Measurements from ENCODE around the gene IGSF10. TPM values are rescaled to one million over a fixed set of nuclear protein-coding genes. Genes with fewer than 3 reads are reported as not detected.

Gene IGSF10
- total RNA-seq, 1 experiment from 2014 or later: 0.15 TPM

DNA sequence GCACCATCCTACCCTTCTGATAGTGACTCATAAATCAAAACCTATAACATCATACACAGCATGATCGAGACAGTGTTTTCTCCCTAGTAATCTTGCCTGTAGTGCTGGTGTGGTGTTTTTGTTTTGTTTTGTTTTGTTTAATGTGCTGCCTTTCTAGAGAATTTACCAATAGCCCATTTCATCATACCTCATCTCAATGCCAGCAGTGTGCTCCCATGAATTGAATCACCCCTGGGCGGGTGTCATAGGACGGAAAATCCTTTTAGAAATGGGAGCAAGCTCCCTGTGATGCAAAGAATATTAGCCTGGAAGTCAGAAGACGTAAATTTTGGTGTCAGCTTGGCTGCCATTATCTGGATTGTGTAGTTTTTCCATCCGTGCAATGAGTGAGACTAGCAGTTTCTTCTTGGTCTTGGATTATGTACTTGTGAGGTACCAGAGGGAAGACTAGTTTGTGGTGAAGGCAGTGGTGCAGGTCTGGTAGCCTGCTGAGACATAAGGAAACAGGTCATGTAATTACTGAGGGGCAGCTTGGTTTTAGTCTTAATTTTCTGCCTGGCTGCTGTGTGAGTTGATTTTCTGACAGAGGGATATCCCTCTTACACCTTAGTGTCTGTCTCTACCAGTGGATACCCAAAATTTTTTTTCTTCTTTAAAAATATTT is 29.9 kb downstream of the IGSF10 start:
- DNase-seq (ENCODE audit: extremely low read depth, low read depth): no peak

DNA sequence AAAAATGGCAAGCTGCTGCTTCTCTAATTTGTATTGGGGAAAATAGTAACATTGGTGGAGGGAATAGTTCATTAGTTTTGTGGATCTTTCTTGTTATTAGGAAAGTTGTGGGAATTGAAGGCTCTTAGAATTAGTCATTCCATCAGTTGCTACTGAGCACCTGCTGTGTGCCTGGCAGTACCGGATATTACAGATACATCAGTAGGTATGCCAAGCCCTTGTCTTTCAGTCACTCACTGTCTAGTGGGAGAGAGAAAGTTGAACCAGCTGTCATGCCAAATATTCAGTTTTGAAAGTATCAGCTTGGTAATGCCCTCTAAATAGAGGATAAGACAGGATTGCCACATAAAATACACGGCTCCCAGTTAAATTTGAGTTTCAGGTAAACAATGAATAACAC is 32.5 kb downstream of the IGSF10 start:
- no peak for DNase-seq (ENCODE audit: extremely low read depth, low read depth)

DNA sequence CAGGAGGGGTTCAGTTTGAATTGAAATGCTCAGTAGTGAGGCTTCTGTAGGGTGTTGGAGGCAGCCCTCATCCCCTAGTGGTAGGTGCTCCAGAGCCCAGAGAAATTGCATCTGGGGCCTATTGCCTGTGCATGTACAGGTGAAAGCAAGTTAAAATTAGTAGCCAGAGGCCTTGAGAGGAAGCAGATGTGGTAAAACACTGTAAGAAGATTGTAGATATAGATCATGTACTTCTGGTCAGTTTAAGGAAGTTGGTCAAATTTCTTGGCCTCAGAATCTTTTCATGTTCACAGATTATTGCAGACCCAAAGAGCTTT is 34.6 kb downstream of the IGSF10 start:
- no peak for DNase-seq (ENCODE audit: extremely low read depth, low read depth)

DNA sequence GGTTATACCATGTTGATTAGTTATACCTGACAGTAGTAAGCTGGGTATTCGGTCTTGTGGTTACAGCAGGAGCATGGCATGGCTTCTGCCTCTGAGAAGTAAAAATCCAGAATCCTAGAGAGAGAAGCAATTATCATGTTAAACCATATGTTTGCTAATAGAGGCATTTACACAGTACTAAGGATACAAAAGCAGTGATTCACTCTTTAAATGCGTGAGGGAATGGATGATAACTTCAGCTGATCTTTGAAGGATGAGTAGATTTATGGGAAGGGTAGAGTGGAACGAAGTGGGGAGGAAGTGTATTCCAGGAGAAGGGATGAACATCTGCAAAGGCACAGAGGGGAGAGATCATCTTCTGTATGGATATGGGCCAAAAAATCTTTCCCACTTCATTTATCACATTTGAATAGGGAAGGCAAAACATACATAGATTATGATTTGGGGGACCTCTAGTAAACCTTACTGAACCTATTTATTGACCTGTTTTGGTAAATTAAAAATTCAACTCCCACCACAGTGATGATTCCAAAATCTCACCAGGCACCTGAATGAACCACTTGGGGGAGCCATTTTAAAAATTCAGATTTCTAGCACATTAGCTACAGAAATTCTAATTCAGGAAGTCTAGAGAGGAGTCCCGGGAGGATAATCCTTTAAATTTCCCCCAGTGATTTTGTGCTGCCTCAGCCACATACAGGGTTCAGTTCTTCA is 35.1 kb downstream of the IGSF10 start:
- DNase-seq (ENCODE audit: extremely low read depth, low read depth): no peak

DNA sequence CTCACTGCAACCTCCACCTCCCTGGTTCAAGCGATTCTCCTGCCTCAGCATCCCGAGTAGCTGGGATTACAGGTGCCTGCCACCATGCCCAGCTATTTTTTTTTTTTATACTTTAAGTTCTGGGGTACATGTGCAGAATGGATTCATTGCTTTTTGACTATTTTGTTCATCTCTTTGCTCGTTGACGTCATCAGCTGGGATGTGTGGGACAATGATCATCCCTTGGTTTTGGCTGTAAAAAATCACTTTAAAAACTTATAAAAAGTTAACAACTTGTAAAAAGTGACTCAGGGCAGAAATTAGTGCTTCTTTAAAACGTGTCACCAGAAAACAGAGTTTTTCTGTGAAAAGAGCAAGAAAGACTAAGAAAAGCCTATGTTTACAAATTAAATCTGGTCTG is 37.8 kb downstream of the IGSF10 start:
- no peak for DNase-seq (ENCODE audit: extremely low read depth, low read depth)

DNA sequence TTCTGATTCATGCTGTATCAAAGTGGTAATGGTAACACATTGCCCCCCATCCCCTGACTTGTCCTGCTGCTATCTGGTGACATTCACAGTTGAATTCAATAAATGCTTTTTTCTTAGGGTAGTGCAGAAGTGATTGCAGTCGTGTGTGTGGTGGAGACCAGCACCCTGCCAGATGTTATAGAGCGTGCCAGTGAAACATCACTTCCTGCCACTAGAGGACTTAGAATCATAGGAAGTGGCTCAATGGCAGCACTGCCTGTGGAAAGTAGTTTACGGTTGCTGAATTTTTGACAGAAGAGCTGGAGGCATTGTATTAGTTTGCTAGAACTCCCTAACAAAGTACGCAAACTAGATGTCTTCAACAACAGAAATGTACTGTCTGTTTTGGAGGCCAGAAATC is 38.9 kb downstream of the IGSF10 start:
- no peak for DNase-seq (ENCODE audit: extremely low read depth, low read depth)

DNA sequence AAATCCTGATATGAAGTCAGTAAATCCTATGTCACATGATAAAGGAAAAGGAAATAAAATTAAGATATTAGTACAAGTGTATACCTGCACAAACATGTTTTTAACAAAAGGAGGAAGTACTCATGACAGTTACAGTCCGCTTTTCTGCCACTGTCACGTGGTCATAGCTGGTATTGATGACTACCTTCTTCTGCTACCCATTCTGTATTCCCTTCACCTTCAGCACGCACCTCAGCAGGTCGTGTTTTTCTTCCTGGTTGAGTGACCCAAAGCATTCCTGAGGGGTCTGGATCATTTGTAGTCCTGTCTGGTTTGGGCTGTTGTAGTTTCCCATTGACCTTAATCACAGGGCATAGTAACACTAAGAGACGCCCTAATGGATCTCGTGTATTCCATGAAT is 41.1 kb downstream of the IGSF10 start:
- no peak for DNase-seq (ENCODE audit: extremely low read depth, low read depth)

DNA sequence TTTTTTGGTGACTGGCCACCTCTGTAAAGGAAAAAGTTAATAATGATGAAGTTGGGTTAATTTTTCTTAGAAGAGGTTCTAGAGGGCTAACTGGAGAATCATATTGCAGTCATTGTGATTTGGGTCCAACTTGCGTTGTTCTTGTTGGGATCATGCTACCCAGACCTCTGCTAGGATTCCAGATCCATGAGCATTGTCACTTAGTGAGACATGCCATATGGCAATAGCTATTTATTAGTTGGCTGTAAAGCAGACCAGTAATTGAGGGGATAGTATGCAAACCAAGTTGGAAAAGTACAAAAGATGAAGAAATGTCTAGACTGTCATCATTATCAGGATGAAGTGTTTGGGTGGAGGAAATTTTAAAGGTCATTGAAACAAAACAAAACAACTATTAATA is 45.6 kb downstream of the IGSF10 start:
- no peak for DNase-seq (ENCODE audit: extremely low read depth, low read depth)

DNA sequence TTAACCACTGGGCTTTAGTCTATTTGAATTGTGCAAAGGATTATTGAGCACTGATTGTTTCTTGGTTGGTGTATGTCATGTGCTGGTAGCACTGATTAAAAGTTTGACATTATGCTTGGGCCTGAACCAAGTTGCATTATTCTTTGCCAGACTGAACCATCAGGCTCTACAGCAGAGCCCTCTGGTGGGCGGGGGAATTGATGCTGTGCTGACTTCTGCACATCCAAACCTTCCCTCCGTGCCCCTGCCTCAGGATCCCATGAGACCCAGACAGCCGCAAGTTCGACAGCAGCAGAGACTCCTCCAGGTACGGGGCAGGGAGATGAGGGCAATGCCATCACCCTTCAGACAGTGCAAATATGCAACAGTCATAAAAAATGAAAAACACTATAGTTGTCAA is 47.9 kb downstream of the IGSF10 start:
- DNase-seq (ENCODE audit: extremely low read depth, low read depth): no peak

Small RNA genes within 50 kb of the gene (small RNA-seq; reads per million reads assigned to genes)
- 0 reads per million in 2 experiments for gene AC117454.1

Other genes starting within 250 kb of the IGSF10 start
- gene P2RY14, start 182.5 kb downstream of the IGSF10 start, total RNA-seq (2014; rRNA removed; shearing (Covaris generic)): not detected in 2 replicates
- gene GPR87, start 144.2 kb downstream of the IGSF10 start, total RNA-seq (2014; rRNA removed; shearing (Covaris generic)): not detected in 2 replicates
- not detected in 2 replicates for gene P2RY13, start 131.5 kb downstream of the IGSF10 start, total RNA-seq (2014; rRNA removed; shearing (Covaris generic))
- not detected in 2 replicates for gene P2RY12, start 76.3 kb downstream of the IGSF10 start, total RNA-seq (2014; rRNA removed; shearing (Covaris generic))

Data from NCI-H460 (cell line).